ENCODE measurements around the gene FBXW10B. TPM values are rescaled to one million over a fixed set of nuclear protein-coding genes. Genes with fewer than 3 reads are reported as not detected.
A peak's percentile ranks its signal among the peaks of the same experiment; 100 is the strongest.

Gene FBXW10B
- total and polyA plus RNA-seq, 2 donors from 2014 or later: 0.19 to 0.54 TPM

DNA sequence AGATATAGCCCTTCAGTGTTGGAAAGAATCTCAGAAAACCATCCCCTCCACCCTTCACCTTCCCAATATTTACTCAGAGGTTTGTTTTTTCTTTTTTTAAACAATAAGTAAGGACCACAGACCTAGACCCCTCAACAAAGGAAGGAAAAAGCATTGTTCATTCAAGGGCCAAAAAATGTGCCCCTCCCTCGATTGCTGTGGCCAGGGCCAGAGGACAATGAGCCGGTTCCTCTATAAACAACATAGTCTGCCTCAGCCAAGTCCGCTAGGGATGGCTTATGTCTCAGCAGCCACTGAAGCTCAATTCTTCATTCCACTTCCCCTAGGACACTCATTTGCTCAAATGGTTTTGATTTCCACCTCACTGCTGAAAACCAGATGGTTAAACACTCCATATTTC, 40.6 kb upstream of the FBXW10B start:
- TF ChIP-seq, protein P1, sequence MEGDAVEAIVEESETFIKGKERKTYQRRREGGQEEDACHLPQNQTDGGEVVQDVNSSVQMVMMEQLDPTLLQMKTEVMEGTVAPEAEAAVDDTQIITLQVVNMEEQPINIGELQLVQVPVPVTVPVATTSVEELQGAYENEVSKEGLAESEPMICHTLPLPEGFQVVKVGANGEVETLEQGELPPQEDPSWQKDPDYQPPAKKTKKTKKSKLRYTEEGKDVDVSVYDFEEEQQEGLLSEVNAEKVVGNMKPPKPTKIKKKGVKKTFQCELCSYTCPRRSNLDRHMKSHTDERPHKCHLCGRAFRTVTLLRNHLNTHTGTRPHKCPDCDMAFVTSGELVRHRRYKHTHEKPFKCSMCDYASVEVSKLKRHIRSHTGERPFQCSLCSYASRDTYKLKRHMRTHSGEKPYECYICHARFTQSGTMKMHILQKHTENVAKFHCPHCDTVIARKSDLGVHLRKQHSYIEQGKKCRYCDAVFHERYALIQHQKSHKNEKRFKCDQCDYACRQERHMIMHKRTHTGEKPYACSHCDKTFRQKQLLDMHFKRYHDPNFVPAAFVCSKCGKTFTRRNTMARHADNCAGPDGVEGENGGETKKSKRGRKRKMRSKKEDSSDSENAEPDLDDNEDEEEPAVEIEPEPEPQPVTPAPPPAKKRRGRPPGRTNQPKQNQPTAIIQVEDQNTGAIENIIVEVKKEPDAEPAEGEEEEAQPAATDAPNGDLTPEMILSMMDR (IDR thresholded peaks at IDR 0.05; ENCODE audit: borderline replicate concordance, extremely low read depth, insufficient read depth): no peak
- Histone ChIP-seq H3K27me3 (ENCODE audit: control insufficient read depth, insufficient read depth, low read length) (no peaks in the 10 kb centered on the region), H3K9ac (ENCODE audit: low read length in 3 of 3) (no peak overlapping the region), H3K4me1 (ENCODE audit: control insufficient read depth in 2 of 3, insufficient read depth in 2 of 3, low read depth in 1 of 3, low read length in 3 of 3) (peaks cover 0 to 7% (median 0%) of the 10 kb centered on the region in 3 donors), H3K9me3 (ENCODE audit: control insufficient read depth in 2 of 3, insufficient read depth in 1 of 3, low read length in 3 of 3) (no peaks in the 10 kb centered on the region), H3K27ac (ENCODE audit: low read depth in 2 of 2, low read length in 2 of 2) (peak overlapping the region; percentile 8 to 15), H3K36me3 (ENCODE audit: control insufficient read depth in 2 of 3, insufficient read depth in 3 of 3, low read length in 3 of 3) (no peaks in the 10 kb centered on the region), H3K4me3 (ENCODE audit: low read length in 3 of 3) (no peak overlapping the region)
- DNase-seq: no peak
- intact Hi-C loops (cut with DNase I): no loop called here
- no peak for FAIRE-seq

DNA sequence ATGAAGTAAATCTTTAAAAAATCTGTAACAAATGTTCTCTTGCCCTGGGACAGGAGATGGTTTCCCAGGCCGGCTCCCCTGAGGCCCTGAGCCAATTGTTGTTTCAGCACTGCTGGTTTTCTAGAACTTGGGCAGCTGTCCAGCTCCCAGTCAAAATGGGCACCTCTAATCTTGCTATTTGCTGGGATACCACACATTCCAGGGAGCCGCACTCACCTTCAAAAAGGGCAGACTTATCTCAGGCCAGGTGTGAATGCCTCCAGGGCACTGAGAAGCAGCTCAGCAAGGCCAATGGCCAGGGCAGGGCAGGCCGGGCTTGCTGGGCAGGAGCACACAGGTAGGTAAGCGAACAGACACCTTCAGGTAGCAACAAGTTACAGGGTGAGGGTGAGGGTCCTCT, 40.2 kb upstream of the FBXW10B start:
- TF ChIP-seq, protein P1 (IDR thresholded peaks at IDR 0.05; ENCODE audit: borderline replicate concordance, extremely low read depth, insufficient read depth): no peak
- Histone ChIP-seq H3K36me3 (ENCODE audit: control insufficient read depth in 2 of 3, insufficient read depth in 3 of 3, low read length in 3 of 3) (no peaks in the 10 kb centered on the region), H3K9ac (ENCODE audit: low read length in 3 of 3) (no peak overlapping the region), H3K4me1 (ENCODE audit: control insufficient read depth in 2 of 3, insufficient read depth in 2 of 3, low read depth in 1 of 3, low read length in 3 of 3) (peaks cover 0 to 7% (median 0%) of the 10 kb centered on the region in 3 donors), H3K27me3 (ENCODE audit: control insufficient read depth, insufficient read depth, low read length) (no peaks in the 10 kb centered on the region), H3K4me3 (ENCODE audit: low read length in 3 of 3) (no peak overlapping the region), H3K9me3 (ENCODE audit: control insufficient read depth in 2 of 3, insufficient read depth in 1 of 3, low read length in 3 of 3) (no peaks in the 10 kb centered on the region), H3K27ac (ENCODE audit: low read depth in 2 of 2, low read length in 2 of 2) (peak overlapping the region; percentile 8 to 15)
- intact Hi-C loops (cut with DNase I): no loop called here
- DNase-seq (peak in 4 of 5 donors; percentile 24 to 83 (median 43)), FAIRE-seq (no peak)

DNA sequence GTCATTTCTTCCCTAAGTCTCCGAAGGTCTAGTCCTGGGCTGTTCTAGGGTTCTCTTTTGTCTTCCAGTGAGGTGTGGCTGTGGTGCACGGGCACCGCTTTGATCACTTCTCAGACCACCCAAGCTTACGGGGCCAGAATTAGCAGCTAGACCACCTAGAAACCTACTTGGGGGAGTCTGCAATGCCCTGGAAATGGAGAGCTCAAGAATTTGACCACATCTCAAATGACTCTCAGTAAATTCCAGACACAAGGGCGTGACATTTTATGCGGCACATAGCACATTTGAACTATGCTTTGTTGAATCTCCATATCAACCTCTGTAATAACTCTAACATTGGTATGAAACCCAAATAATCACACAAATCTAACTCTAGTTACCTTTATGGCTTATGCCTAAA, 39.7 kb upstream of the FBXW10B start:
- FAIRE-seq (no peak), DNase-seq (peak in 2 of 5 donors; percentile 21 to 22)
- peaks cover 0 to 7% (median 0%) of the 10 kb centered on the region in 3 donors for H3K4me1 ChIP-seq (ENCODE audit: control insufficient read depth in 2 of 3, insufficient read depth in 2 of 3, low read depth in 1 of 3, low read length in 3 of 3)
- TF ChIP-seq, protein P1 (IDR thresholded peaks at IDR 0.05; ENCODE audit: borderline replicate concordance, extremely low read depth, insufficient read depth): no peak
- H3K9ac ChIP-seq (ENCODE audit: low read length in 3 of 3): no peak overlapping the region
- H3K4me3 ChIP-seq (ENCODE audit: low read length in 3 of 3): no peak overlapping the region
- no peak overlapping the region for H3K27ac ChIP-seq (ENCODE audit: low read depth in 2 of 2, low read length in 2 of 2)
- no peaks in the 10 kb centered on the region for H3K27me3 ChIP-seq (ENCODE audit: control insufficient read depth, insufficient read depth, low read length)
- intact Hi-C loops (cut with DNase I): no loop called here
- H3K36me3 ChIP-seq (ENCODE audit: control insufficient read depth in 2 of 3, insufficient read depth in 3 of 3, low read length in 3 of 3): no peaks in the 10 kb centered on the region
- no peaks in the 10 kb centered on the region for H3K9me3 ChIP-seq (ENCODE audit: control insufficient read depth in 2 of 3, insufficient read depth in 1 of 3, low read length in 3 of 3)

DNA sequence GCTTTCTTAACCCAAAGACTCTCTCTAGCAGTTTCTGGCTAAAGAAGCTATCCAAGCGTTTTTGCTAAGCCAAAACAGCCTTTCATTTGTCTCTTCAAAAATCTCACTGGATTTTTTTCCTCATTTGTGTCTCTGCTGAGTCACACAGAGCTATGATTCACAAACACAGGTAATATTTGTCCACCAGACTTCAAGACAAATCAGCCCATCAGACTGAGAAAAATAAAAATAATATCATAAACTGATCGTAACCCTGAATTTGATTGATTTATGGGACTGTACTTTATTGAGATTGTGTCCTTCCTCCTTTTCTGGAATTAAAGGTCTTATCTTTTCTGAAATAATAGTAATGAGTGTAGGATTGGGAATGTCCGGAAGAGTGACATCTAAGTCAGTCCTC, 38.8 kb upstream of the FBXW10B start:
- Histone ChIP-seq H3K4me1 (ENCODE audit: control insufficient read depth in 2 of 3, insufficient read depth in 2 of 3, low read depth in 1 of 3, low read length in 3 of 3) (peaks cover 0 to 7% (median 2%) of the 10 kb centered on the region in 3 donors), H3K36me3 (ENCODE audit: control insufficient read depth in 2 of 3, insufficient read depth in 3 of 3, low read length in 3 of 3) (no peaks in the 10 kb centered on the region), H3K9me3 (ENCODE audit: control insufficient read depth in 2 of 3, insufficient read depth in 1 of 3, low read length in 3 of 3) (no peaks in the 10 kb centered on the region), H3K27ac (ENCODE audit: low read depth in 2 of 2, low read length in 2 of 2) (no peak overlapping the region), H3K9ac (ENCODE audit: low read length in 3 of 3) (no peak overlapping the region), H3K27me3 (ENCODE audit: control insufficient read depth, insufficient read depth, low read length) (no peaks in the 10 kb centered on the region), H3K4me3 (ENCODE audit: low read length in 3 of 3) (no peak overlapping the region)
- no peak for FAIRE-seq
- TF ChIP-seq, protein P1 (IDR thresholded peaks at IDR 0.05; ENCODE audit: borderline replicate concordance, extremely low read depth, insufficient read depth): no peak
- no peak for DNase-seq
- intact Hi-C loops (cut with DNase I): no loop called here
